MM.1S (cell line): ENCODE results near the gene SDF4.

Source experiments
- EZH2 ChIP-seq: fragments of 300-600 bp; sonication (generic); optimal IDR thresholded peaks from 2 replicates; pipeline ENCODE3; 2017; ENCODE audit warnings: low read depth, mild to moderate bottlenecking, antibody characterized with exemption, low read length, mixed read lengths
- TF ChIP-seq, protein P1 (sequence below): fragments of 300-600 bp; sonication (generic); IDR thresholded peaks from 2 replicates; pipeline ENCODE4 v1.5.1; 2016; ENCODE audit warnings: antibody characterized with exemption, low read length, mixed read lengths

DNA sequence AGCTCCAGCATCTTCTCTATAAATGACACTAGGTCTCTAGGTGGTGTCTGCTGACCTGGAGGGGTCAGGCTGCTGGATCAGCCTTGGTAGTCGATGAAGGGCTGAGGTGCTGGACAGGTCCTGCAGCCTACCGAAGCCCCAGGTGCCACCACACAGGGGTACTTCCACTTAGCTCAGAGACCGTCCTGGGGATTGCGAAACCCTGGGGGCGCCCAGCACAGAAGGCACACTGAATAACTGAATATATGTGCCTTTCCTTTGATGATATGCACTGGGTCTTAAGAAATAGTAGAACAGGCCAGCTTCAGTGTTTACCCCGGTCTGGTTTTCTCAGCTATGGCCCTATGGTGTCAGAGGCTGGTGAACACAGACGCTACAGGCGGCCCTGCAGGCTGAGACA lies 31.0 kb upstream of the SDF4 start:
- TF ChIP-seq, protein P1, sequence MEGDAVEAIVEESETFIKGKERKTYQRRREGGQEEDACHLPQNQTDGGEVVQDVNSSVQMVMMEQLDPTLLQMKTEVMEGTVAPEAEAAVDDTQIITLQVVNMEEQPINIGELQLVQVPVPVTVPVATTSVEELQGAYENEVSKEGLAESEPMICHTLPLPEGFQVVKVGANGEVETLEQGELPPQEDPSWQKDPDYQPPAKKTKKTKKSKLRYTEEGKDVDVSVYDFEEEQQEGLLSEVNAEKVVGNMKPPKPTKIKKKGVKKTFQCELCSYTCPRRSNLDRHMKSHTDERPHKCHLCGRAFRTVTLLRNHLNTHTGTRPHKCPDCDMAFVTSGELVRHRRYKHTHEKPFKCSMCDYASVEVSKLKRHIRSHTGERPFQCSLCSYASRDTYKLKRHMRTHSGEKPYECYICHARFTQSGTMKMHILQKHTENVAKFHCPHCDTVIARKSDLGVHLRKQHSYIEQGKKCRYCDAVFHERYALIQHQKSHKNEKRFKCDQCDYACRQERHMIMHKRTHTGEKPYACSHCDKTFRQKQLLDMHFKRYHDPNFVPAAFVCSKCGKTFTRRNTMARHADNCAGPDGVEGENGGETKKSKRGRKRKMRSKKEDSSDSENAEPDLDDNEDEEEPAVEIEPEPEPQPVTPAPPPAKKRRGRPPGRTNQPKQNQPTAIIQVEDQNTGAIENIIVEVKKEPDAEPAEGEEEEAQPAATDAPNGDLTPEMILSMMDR: no peak
- TF ChIP-seq EZH2: no peak
